ENCODE measurements around the gene SLC48A1. TPM values are rescaled to one million over a fixed set of nuclear protein-coding genes. Genes with fewer than 3 reads are reported as not detected.
A peak's percentile ranks its signal among the peaks of the same experiment; 100 is the strongest.

SLC48A1 gene
- polyA plus RNA-seq, 1 donor from 2014 or later: 8.0 TPM

DNA sequence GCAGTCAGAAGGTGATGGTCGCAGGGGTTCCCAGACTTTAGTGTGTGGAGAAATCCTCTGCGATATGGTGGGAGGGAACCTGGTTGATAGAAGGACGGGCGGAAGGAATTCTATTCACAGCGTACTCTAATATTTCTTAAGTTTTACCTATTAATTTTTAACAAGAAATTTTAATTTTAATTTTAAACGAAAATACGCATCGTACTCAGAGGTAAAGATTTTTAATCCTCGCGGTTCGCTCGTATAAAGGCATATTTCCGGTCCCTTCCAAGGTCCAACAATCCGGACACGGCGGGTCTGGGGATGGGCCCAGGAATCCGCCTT, 338 bp upstream of the SLC48A1 start:
- H3K27ac ChIP-seq (ENCODE audit: low read length): no peak overlapping the region
- H4K20me1 ChIP-seq (ENCODE audit: insufficient read depth): no peaks in the 10 kb centered on the region
- no peaks in the 10 kb centered on the region for H3K36me3 ChIP-seq (ENCODE audit: insufficient read depth, low read length)
- H3K4me3 ChIP-seq (ENCODE audit: low read length): peak overlapping the region; percentile 90
- TF ChIP-seq, protein P1, sequence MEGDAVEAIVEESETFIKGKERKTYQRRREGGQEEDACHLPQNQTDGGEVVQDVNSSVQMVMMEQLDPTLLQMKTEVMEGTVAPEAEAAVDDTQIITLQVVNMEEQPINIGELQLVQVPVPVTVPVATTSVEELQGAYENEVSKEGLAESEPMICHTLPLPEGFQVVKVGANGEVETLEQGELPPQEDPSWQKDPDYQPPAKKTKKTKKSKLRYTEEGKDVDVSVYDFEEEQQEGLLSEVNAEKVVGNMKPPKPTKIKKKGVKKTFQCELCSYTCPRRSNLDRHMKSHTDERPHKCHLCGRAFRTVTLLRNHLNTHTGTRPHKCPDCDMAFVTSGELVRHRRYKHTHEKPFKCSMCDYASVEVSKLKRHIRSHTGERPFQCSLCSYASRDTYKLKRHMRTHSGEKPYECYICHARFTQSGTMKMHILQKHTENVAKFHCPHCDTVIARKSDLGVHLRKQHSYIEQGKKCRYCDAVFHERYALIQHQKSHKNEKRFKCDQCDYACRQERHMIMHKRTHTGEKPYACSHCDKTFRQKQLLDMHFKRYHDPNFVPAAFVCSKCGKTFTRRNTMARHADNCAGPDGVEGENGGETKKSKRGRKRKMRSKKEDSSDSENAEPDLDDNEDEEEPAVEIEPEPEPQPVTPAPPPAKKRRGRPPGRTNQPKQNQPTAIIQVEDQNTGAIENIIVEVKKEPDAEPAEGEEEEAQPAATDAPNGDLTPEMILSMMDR (IDR thresholded peaks at IDR 0.05; ENCODE audit: poor library complexity, severe bottlenecking): peak; percentile 51
- TF ChIP-seq RAD21 (conservative IDR thresholded peaks at IDR 0.05): no peak
- TF ChIP-seq, protein P2, sequence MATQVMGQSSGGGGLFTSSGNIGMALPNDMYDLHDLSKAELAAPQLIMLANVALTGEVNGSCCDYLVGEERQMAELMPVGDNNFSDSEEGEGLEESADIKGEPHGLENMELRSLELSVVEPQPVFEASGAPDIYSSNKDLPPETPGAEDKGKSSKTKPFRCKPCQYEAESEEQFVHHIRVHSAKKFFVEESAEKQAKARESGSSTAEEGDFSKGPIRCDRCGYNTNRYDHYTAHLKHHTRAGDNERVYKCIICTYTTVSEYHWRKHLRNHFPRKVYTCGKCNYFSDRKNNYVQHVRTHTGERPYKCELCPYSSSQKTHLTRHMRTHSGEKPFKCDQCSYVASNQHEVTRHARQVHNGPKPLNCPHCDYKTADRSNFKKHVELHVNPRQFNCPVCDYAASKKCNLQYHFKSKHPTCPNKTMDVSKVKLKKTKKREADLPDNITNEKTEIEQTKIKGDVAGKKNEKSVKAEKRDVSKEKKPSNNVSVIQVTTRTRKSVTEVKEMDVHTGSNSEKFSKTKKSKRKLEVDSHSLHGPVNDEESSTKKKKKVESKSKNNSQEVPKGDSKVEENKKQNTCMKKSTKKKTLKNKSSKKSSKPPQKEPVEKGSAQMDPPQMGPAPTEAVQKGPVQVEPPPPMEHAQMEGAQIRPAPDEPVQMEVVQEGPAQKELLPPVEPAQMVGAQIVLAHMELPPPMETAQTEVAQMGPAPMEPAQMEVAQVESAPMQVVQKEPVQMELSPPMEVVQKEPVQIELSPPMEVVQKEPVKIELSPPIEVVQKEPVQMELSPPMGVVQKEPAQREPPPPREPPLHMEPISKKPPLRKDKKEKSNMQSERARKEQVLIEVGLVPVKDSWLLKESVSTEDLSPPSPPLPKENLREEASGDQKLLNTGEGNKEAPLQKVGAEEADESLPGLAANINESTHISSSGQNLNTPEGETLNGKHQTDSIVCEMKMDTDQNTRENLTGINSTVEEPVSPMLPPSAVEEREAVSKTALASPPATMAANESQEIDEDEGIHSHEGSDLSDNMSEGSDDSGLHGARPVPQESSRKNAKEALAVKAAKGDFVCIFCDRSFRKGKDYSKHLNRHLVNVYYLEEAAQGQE (IDR thresholded peaks at IDR 0.05; ENCODE audit: borderline replicate concordance): no peak
- peak overlapping the region; percentile 25 for H2AFZ ChIP-seq (ENCODE audit: low read depth, low read length)
- H3K4me2 ChIP-seq (ENCODE audit: low read length): peak overlapping the region; percentile 41
- no peaks in the 10 kb centered on the region for H3K79me2 ChIP-seq (replicated peaks; ENCODE audit: insufficient read depth, low read length)
- H3K9me2 ChIP-seq (ENCODE audit: insufficient read depth, low read length): no peaks in the 10 kb centered on the region
- H3K27me3 ChIP-seq (ENCODE audit: insufficient read depth, low read depth, low read length): no peaks in the 10 kb centered on the region
- no peaks in the 10 kb centered on the region for H3K9me3 ChIP-seq (ENCODE audit: low read length)
- H3F3A ChIP-seq (ENCODE audit: insufficient read depth, low read length, poor library complexity, severe bottlenecking): no peaks in the 10 kb centered on the region
- H3K9ac ChIP-seq (ENCODE audit: low read length): peak overlapping the region; percentile 82

DNA sequence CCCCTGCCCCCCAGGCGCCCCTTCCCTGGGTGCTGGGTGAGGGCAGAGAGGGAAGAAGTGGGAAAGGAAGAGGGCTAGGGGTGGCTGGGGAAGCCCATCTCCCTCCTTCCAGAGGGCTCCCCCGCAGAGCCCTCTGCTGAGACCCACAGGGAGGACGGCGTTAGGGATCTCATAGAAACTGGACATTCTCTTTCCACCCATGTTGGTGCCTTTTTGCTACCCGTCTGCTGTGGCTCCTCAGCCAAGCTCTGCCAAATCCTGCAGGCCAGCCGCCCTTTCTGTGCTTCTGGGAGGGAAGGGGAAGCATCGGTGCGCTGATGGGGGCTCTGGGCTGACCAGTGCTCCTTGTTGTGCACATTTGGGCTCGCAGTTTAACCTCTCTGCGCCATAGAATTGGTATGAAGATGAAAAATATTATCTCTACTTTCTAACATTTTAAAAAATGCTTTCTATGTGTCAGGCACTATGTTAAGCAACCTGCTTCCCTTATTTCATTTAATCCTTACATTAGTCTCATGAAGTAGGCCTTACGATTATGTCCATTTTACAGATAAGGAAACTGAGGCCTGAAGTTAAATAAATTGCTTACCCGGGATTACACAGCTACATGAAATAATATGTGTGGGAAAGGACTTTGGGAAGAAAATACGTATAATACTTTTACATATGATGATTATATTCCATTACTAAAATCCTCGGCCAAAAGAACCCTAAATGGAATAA, 981 bp downstream of the SLC48A1 start:
- Histone ChIP-seq H3F3A (ENCODE audit: insufficient read depth, low read length, poor library complexity, severe bottlenecking) (no peaks in the 10 kb centered on the region), H3K9me3 (ENCODE audit: low read length) (no peaks in the 10 kb centered on the region), H4K20me1 (ENCODE audit: insufficient read depth) (no peaks in the 10 kb centered on the region), H3K9ac (ENCODE audit: low read length) (peak overlapping the region; percentile 82), H3K27me3 (ENCODE audit: insufficient read depth, low read depth, low read length) (no peaks in the 10 kb centered on the region), H3K27ac (ENCODE audit: low read length) (peak overlapping the region; percentile 12), H2AFZ (ENCODE audit: low read depth, low read length) (no peak overlapping the region), H3K79me2 (replicated peaks; ENCODE audit: insufficient read depth, low read length) (no peaks in the 10 kb centered on the region), H3K9me2 (ENCODE audit: insufficient read depth, low read length) (no peaks in the 10 kb centered on the region), H3K4me3 (ENCODE audit: low read length) (peak overlapping the region; percentile 90), H3K36me3 (ENCODE audit: insufficient read depth, low read length) (no peaks in the 10 kb centered on the region), H3K4me2 (ENCODE audit: low read length) (peak overlapping the region; percentile 76)
- TF ChIP-seq EZH2 (IDR thresholded peaks at IDR 0.05; ENCODE audit: borderline replicate concordance, insufficient read depth, low read length, poor library complexity, severe bottlenecking) (no peak), SMC3 (conservative IDR thresholded peaks at IDR 0.05; ENCODE audit: poor library complexity) (no peak), TAF1 (IDR thresholded peaks at IDR 0.05; ENCODE audit: low read depth) (no peak)

DNA sequence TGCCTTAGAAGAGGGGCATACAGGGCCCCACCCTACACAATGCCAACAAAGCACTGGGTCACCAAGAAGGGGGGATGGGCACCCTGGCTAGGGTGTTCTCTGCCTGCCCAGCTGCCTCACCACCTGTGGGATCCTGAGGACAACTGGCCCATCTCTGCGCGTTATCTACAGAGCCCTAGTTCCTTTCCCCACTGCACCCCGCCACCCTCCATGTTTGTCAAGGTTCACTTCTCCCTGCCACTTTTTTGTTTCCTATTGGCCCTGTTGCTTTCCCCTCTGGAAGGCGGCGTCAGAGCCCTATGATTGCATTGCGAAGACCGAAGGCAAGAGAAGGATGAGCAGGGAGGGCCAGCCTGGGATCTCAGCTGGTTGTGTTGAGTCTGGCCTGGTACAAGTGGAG, 1.6 kb downstream of the SLC48A1 start:
- Histone ChIP-seq H3K27me3 (ENCODE audit: insufficient read depth, low read depth, low read length) (no peaks in the 10 kb centered on the region), H2AFZ (ENCODE audit: low read depth, low read length) (no peak overlapping the region), H3K79me2 (replicated peaks; ENCODE audit: insufficient read depth, low read length) (no peaks in the 10 kb centered on the region), H3K9me3 (ENCODE audit: low read length) (no peaks in the 10 kb centered on the region), H3K4me2 (ENCODE audit: low read length) (no peak overlapping the region), H3K9me2 (ENCODE audit: insufficient read depth, low read length) (no peaks in the 10 kb centered on the region), H3K27ac (ENCODE audit: low read length) (no peak overlapping the region), H3F3A (ENCODE audit: insufficient read depth, low read length, poor library complexity, severe bottlenecking) (no peaks in the 10 kb centered on the region), H3K9ac (ENCODE audit: low read length) (no peak overlapping the region), H3K36me3 (ENCODE audit: insufficient read depth, low read length) (no peaks in the 10 kb centered on the region), H4K20me1 (ENCODE audit: insufficient read depth) (no peaks in the 10 kb centered on the region), H3K4me3 (ENCODE audit: low read length) (peak overlapping the region; percentile 90)
- TF ChIP-seq EZH2 (IDR thresholded peaks at IDR 0.05; ENCODE audit: borderline replicate concordance, insufficient read depth, low read length, poor library complexity, severe bottlenecking): no peak
- TF ChIP-seq, protein P1 (IDR thresholded peaks at IDR 0.05; ENCODE audit: poor library complexity, severe bottlenecking): no peak
- TF ChIP-seq EP300 (conservative IDR thresholded peaks at IDR 0.05; ENCODE audit: poor library complexity, severe bottlenecking): no peak
- TF ChIP-seq, protein P2 (IDR thresholded peaks at IDR 0.05; ENCODE audit: borderline replicate concordance): no peak
- no peak for TF ChIP-seq TAF1 (IDR thresholded peaks at IDR 0.05; ENCODE audit: low read depth)
- TF ChIP-seq SMC3 (conservative IDR thresholded peaks at IDR 0.05; ENCODE audit: poor library complexity): no peak
- TF ChIP-seq MXI1 (conservative IDR thresholded peaks at IDR 0.05; ENCODE audit: poor library complexity, severe bottlenecking): no peak
- no peak for TF ChIP-seq RAD21 (conservative IDR thresholded peaks at IDR 0.05)
- TF ChIP-seq POLR2AphosphoS5 (IDR thresholded peaks at IDR 0.05): no peak
